ENCODE measurements around the gene ABHD2. TPM values are rescaled to one million over a fixed set of nuclear protein-coding genes. Genes with fewer than 3 reads are reported as not detected.

Gene ABHD2
- total and polyA plus RNA-seq, 2 donors (not counting 1 experiment from before 2014, with no cell fraction given): 39.5 to 84.9 TPM

DNA sequence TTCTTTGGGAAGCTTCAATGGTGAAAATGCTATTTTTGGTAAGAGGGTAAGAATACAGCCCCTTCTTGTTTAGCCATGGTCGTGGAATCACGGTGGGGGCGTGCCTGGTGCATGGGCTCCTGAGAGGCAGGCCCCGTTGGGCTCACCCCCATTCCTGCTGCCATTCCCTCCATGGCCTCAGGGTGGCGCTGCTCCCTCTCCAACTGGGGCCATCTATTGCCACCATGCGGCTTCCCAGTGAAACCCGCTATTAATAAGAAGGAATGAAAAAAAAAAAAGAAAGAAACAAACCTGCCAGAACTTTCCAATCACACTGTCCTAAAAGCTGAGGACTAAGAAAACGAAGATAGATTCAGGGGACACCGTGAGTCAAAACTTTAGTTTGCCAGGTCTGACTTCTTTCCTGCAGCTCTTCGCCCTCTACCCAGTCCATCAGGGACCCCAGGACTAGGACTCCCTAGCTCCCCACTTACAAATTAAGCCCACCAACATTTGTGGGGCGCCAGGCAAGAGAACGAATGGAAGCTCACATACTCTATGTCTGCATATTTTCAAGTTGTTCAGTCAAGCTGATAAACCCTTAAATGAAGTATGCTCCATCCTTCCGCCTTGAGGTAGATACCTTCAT, 30.6 kb upstream of the ABHD2 start:
- Histone ChIP-seq H2AFZ (ENCODE audit: low read length) (no peak overlapping the region), H3K27ac (ENCODE audit: insufficient read depth, low read length) (no peak overlapping the region), H3K4me1 (ENCODE audit: control insufficient read depth, extremely low read depth, insufficient read depth, low read length) (peaks cover 3% of the 10 kb centered on the region), H3K36me3 (ENCODE audit: control insufficient read depth, insufficient read depth, low read length) (no peaks in the 10 kb centered on the region), H3K4me2 (ENCODE audit: extremely low read depth, insufficient read depth, low read length) (no peak overlapping the region), H3K9me3 (ENCODE audit: control insufficient read depth, insufficient read depth, low read depth, low read length) (no peaks in the 10 kb centered on the region), H3K79me2 (ENCODE audit: control insufficient read depth, insufficient read depth, low read length) (no peaks in the 10 kb centered on the region), H3K4me3 (replicated peaks in 1 of 4; ENCODE audit: control extremely low read depth in 1 of 4, insufficient read depth in 1 of 4, low read depth in 3 of 4, low read length in 4 of 4) (no peak overlapping the region), H3K9ac (ENCODE audit: insufficient read depth, low read length) (no peak overlapping the region), H4K20me1 (ENCODE audit: control insufficient read depth, extremely low read depth, insufficient read depth, low read length) (no peaks in the 10 kb centered on the region), H3K27me3 (ENCODE audit: control insufficient read depth, insufficient read depth, low read length) (no peaks in the 10 kb centered on the region)
- TF ChIP-seq, protein P1, sequence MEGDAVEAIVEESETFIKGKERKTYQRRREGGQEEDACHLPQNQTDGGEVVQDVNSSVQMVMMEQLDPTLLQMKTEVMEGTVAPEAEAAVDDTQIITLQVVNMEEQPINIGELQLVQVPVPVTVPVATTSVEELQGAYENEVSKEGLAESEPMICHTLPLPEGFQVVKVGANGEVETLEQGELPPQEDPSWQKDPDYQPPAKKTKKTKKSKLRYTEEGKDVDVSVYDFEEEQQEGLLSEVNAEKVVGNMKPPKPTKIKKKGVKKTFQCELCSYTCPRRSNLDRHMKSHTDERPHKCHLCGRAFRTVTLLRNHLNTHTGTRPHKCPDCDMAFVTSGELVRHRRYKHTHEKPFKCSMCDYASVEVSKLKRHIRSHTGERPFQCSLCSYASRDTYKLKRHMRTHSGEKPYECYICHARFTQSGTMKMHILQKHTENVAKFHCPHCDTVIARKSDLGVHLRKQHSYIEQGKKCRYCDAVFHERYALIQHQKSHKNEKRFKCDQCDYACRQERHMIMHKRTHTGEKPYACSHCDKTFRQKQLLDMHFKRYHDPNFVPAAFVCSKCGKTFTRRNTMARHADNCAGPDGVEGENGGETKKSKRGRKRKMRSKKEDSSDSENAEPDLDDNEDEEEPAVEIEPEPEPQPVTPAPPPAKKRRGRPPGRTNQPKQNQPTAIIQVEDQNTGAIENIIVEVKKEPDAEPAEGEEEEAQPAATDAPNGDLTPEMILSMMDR (conservative IDR thresholded peaks at IDR 0.05 in 1 of 2, IDR thresholded peaks at IDR 0.05 in 1 of 2; ENCODE audit: low read depth in 1 of 2, low read length in 2 of 2): peak; percentile 93 to 99
- TF ChIP-seq EZH2 (IDR thresholded peaks at IDR 0.05; ENCODE audit: low read length, missing control alignments): no peak
- peak; percentile 55 to 69 for DNase-seq (ENCODE audit: low read depth in 2 of 2)

DNA sequence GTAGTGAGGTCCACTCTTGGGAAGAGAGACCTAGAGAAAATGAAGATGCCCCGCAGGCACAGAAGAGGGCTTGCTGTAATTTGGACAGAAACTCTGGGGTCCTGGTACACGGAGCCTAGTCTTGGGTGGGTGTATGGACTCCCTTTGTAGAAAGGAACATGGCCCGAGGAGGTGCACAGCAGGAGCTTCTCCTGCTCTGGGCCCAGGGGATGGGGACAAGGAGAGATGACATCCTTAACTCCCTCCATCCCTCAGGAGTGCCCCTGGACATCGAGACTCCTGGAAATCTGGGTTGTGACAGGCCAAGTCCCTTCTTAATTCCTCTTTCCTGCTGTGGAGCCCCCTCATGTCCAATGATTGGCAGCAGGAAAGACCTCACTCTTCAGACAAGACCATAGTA, 29.9 kb upstream of the ABHD2 start:
- H3K79me2 ChIP-seq (ENCODE audit: control insufficient read depth, insufficient read depth, low read length): no peaks in the 10 kb centered on the region
- H3K9me3 ChIP-seq (ENCODE audit: control insufficient read depth, insufficient read depth, low read depth, low read length): no peaks in the 10 kb centered on the region
- DNase-seq (ENCODE audit: low read depth in 2 of 2): no peak
- no peak overlapping the region for H2AFZ ChIP-seq (ENCODE audit: low read length)
- H3K4me2 ChIP-seq (ENCODE audit: extremely low read depth, insufficient read depth, low read length): no peak overlapping the region
- TF ChIP-seq EZH2 (IDR thresholded peaks at IDR 0.05; ENCODE audit: low read length, missing control alignments): no peak
- TF ChIP-seq, protein P1 (conservative IDR thresholded peaks at IDR 0.05 in 1 of 2, IDR thresholded peaks at IDR 0.05 in 1 of 2; ENCODE audit: low read depth in 1 of 2, low read length in 2 of 2): no peak
- H3K4me3 ChIP-seq (replicated peaks in 1 of 4; ENCODE audit: control extremely low read depth in 1 of 4, insufficient read depth in 1 of 4, low read depth in 3 of 4, low read length in 4 of 4): no peak overlapping the region
- no peak overlapping the region for H3K27ac ChIP-seq (ENCODE audit: insufficient read depth, low read length)
- no peaks in the 10 kb centered on the region for H3K27me3 ChIP-seq (ENCODE audit: control insufficient read depth, insufficient read depth, low read length)
- no peaks in the 10 kb centered on the region for H4K20me1 ChIP-seq (ENCODE audit: control insufficient read depth, extremely low read depth, insufficient read depth, low read length)
- H3K4me1 ChIP-seq (ENCODE audit: control insufficient read depth, extremely low read depth, insufficient read depth, low read length): no peaks in the 10 kb centered on the region
- H3K36me3 ChIP-seq (ENCODE audit: control insufficient read depth, insufficient read depth, low read length): no peaks in the 10 kb centered on the region
- H3K9ac ChIP-seq (ENCODE audit: insufficient read depth, low read length): no peak overlapping the region

DNA sequence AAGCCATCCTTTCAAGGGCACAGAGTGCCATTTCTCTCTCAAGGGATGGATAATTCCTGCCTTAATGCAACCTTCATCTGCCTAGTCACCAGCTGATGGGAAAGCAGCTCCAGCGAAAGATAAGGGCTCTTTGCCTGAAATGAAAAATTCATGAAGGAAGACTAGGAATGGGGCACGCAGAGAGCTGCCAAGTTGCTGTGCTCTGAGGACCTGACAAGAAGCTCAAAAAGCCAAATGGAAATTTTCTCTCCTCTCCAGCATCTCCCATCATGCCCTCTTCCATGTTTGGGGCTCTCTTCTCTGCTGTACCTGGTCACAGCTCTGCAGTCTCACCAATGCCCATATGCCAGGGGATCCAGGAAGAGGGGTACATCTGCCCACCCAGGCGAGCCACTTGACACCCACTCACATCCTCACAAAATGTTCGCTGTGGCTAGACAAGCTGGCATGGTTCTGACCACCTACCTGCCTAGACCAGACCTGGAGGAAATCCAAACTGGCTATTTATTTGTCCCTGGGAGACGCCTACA, 29.3 kb upstream of the ABHD2 start:
- no peaks in the 10 kb centered on the region for H3K9me3 ChIP-seq (ENCODE audit: control insufficient read depth, insufficient read depth, low read depth, low read length)
- DNase-seq (ENCODE audit: low read depth in 2 of 2): no peak
- no peak overlapping the region for H3K4me2 ChIP-seq (ENCODE audit: extremely low read depth, insufficient read depth, low read length)
- no peak overlapping the region for H3K4me3 ChIP-seq (replicated peaks in 1 of 4; ENCODE audit: control extremely low read depth in 1 of 4, insufficient read depth in 1 of 4, low read depth in 3 of 4, low read length in 4 of 4)
- H3K4me1 ChIP-seq (ENCODE audit: control insufficient read depth, extremely low read depth, insufficient read depth, low read length): no peaks in the 10 kb centered on the region
- no peak overlapping the region for H3K27ac ChIP-seq (ENCODE audit: insufficient read depth, low read length)
- H3K9ac ChIP-seq (ENCODE audit: insufficient read depth, low read length): no peak overlapping the region
- no peaks in the 10 kb centered on the region for H3K36me3 ChIP-seq (ENCODE audit: control insufficient read depth, insufficient read depth, low read length)
- H3K79me2 ChIP-seq (ENCODE audit: control insufficient read depth, insufficient read depth, low read length): no peaks in the 10 kb centered on the region
- H4K20me1 ChIP-seq (ENCODE audit: control insufficient read depth, extremely low read depth, insufficient read depth, low read length): no peaks in the 10 kb centered on the region
- TF ChIP-seq EZH2 (IDR thresholded peaks at IDR 0.05; ENCODE audit: low read length, missing control alignments): no peak
- TF ChIP-seq, protein P1 (conservative IDR thresholded peaks at IDR 0.05 in 1 of 2, IDR thresholded peaks at IDR 0.05 in 1 of 2; ENCODE audit: low read depth in 1 of 2, low read length in 2 of 2): no peak
- H2AFZ ChIP-seq (ENCODE audit: low read length): no peak overlapping the region
- no peaks in the 10 kb centered on the region for H3K27me3 ChIP-seq (ENCODE audit: control insufficient read depth, insufficient read depth, low read length)

Data from fibroblast of lung (primary cell).